Measurements from ENCODE around the gene BRIX1.

GRCh38 chr5:34928267-34928666 lies 12.8 kb downstream of the BRIX1 start:
- no peak for TF ChIP-seq POLR2A (IDR thresholded peaks at IDR 0.05; ENCODE audit: low read length)
- TF ChIP-seq GATA1 (IDR thresholded peaks at IDR 0.05; ENCODE audit: low read depth, low read length): no peak

Data from erythroblast (primary cell).